Measurements from ENCODE around the gene NCEH1. TPM values are rescaled to one million over a fixed set of nuclear protein-coding genes. Genes with fewer than 3 reads are reported as not detected.

NCEH1 gene
- total and polyA plus RNA-seq, 10 of the 15 experiments (the other 5 are each of a cell fraction or from before 2014, with no cell fraction given), result 1.8 to 8.1 (median 4.5) TPM

GRCh38 chr3:172647823-172648222 is 63.0 kb downstream of the NCEH1 start (continued):
- TF ChIP-seq, protein P1, sequence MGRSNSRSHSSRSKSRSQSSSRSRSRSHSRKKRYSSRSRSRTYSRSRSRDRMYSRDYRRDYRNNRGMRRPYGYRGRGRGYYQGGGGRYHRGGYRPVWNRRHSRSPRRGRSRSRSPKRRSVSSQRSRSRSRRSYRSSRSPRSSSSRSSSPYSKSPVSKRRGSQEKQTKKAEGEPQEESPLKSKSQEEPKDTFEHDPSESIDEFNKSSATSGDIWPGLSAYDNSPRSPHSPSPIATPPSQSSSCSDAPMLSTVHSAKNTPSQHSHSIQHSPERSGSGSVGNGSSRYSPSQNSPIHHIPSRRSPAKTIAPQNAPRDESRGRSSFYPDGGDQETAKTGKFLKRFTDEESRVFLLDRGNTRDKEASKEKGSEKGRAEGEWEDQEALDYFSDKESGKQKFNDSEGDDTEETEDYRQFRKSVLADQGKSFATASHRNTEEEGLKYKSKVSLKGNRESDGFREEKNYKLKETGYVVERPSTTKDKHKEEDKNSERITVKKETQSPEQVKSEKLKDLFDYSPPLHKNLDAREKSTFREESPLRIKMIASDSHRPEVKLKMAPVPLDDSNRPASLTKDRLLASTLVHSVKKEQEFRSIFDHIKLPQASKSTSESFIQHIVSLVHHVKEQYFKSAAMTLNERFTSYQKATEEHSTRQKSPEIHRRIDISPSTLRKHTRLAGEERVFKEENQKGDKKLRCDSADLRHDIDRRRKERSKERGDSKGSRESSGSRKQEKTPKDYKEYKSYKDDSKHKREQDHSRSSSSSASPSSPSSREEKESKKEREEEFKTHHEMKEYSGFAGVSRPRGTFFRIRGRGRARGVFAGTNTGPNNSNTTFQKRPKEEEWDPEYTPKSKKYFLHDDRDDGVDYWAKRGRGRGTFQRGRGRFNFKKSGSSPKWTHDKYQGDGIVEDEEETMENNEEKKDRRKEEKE (IDR thresholded peaks at IDR 0.05), result no peak
- TF ChIP-seq ZNF274 (IDR thresholded peaks at IDR 0.05; ENCODE audit: insufficient read depth, insufficient read length) (no peak), GABPA (IDR thresholded peaks at IDR 0.05; ENCODE audit: low read depth) (no peak)

DNA sequence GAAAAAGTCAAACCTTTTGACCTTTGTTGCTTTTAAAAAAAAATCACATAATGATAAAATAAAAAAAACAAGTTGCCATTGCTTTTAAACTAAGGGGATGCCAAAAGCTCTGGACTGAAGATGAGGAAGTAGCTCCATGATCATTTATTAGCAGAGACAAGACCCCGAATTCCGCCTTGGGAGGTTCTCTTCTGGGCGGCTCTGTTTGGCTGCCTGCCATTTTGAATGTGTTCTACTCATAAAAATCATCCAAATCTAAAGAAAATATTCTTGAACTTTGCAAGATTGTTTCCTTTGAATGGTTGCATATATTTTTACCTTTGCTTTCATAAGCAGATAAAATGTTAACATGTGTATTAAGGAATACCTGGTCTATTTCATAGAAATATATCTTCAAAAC is 63.8 kb downstream of the NCEH1 start:
- RAD21 ChIA-PET (ENCODE audit: unreplicated experiment), result no interaction called here
- CTCF ChIA-PET, result interaction anchor here (0.6 to 2.0 kb wide), 4 partner anchors 15 to 26 kb away, joined by 3 to 9 read pairs (median 3); no protein-coding TSS in a partner anchor
- Histone ChIP-seq H3K9ac (ENCODE audit: control insufficient read depth, insufficient read depth, low read length) (no peak overlapping the region), H3K4me3 (no peak overlapping the region), H3K79me2 (ENCODE audit: control insufficient read depth, insufficient read depth, low read length) (no peaks in the 10 kb centered on the region), H3K9me3 (replicated peaks; ENCODE audit: control insufficient read depth, insufficient read depth, low read length) (no peaks in the 10 kb centered on the region), H4K20me1 (ENCODE audit: control insufficient read depth, insufficient read depth) (no peaks in the 10 kb centered on the region), H3K27ac (ENCODE audit: control insufficient read depth, insufficient read depth) (no peak overlapping the region), H3K27me3 (replicated peaks in 1 of 2; ENCODE audit: control insufficient read depth in 2 of 2, insufficient read depth in 2 of 2, low read length in 1 of 2) (no peaks in the 10 kb centered on the region), H3K4me2 (ENCODE audit: control insufficient read depth, insufficient read depth) (no peak overlapping the region), H2AFZ (ENCODE audit: control insufficient read depth, low read depth, low read length) (no peak overlapping the region), H3K36me3 (ENCODE audit: control insufficient read depth in 2 of 2, insufficient read depth in 2 of 2, low read length in 1 of 2) (peaks cover 0 to 3% of the 10 kb centered on the region in 2 experiments; a peak in 2 of 4 replicates), H3K4me1 (ENCODE audit: control insufficient read depth, insufficient read depth, low read length) (no peaks in the 10 kb centered on the region)
- FAIRE-seq, result no peak
- no peak for ATAC-seq
- SMC1A ChIA-PET (ENCODE audit: uncharacterized antibody, unreplicated experiment), result interaction anchor here (0.7 to 1.2 kb wide), 3 partner anchors 11 to 23 kb away, joined by 3 read pairs; no protein-coding TSS in a partner anchor
- POLR2A ChIA-PET, result no interaction called here
- intact Hi-C loops (cut with micrococcal nuclease; ENCODE audit: unreplicated experiment), result no loop called here
- no TSS peak for BruUV-seq (replicated peaks)
- in situ Hi-C loops (cut with MboI), result no loop called here
- 94% methylated on average over 3 of the region's 3 CpGs for WGBS (ENCODE audit: insufficient coverage, insufficient replicate concordance, low lambda C conversion rate, missing lambda C conversion rate)
- no peak for DNase-seq (ENCODE audit: low read depth, low spot score)
- TF ChIP-seq GABPA (IDR thresholded peaks at IDR 0.05; ENCODE audit: low read depth) (no peak), GATAD2B (conservative IDR thresholded peaks at IDR 0.05; ENCODE audit: low read depth) (no peak), REST (IDR thresholded peaks at IDR 0.05; ENCODE audit: low read depth, low read length) (no peak), IRF4 (IDR thresholded peaks at IDR 0.05; ENCODE audit: low read depth, low read length) (no peak), TCF3 (IDR thresholded peaks at IDR 0.05; ENCODE audit: borderline replicate concordance, insufficient read depth, low read depth, low read length) (no peak), RFX5 (IDR thresholded peaks at IDR 0.05; ENCODE audit: low read depth, low read length) (no peak), LARP7 (IDR thresholded peaks at IDR 0.05) (no peak), ATF3 (IDR thresholded peaks at IDR 0.05; ENCODE audit: borderline replicate concordance, extremely low read depth, low read depth, low read length) (no peak), RUNX3 (IDR thresholded peaks at IDR 0.05; ENCODE audit: low read length) (no peak), RAD21 (IDR thresholded peaks at IDR 0.05; ENCODE audit: insufficient read depth, low read depth, low read length) (no peak), ZNF274 (IDR thresholded peaks at IDR 0.05; ENCODE audit: insufficient read depth, insufficient read length) (no peak), SUPT20H (IDR thresholded peaks at IDR 0.05; ENCODE audit: borderline replicate concordance, control insufficient read depth, low read depth, low read length) (no peak), JUND (IDR thresholded peaks at IDR 0.05; ENCODE audit: low read depth, low read length) (no peak)
- TF ChIP-seq, protein P2, sequence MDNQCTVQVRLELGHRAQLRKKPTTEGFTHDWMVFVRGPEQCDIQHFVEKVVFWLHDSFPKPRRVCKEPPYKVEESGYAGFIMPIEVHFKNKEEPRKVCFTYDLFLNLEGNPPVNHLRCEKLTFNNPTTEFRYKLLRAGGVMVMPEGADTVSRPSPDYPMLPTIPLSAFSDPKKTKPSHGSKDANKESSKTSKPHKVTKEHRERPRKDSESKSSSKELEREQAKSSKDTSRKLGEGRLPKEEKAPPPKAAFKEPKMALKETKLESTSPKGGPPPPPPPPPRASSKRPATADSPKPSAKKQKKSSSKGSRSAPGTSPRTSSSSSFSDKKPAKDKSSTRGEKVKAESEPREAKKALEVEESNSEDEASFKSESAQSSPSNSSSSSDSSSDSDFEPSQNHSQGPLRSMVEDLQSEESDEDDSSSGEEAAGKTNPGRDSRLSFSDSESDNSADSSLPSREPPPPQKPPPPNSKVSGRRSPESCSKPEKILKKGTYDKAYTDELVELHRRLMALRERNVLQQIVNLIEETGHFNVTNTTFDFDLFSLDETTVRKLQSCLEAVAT (IDR thresholded peaks at IDR 0.05), result no peak
